Uterus (tissue), 4 donors: ENCODE data around the gene RNU6-7. TPM values are rescaled to one million over a fixed set of nuclear protein-coding genes. Genes with fewer than 3 reads are reported as not detected.

Source experiments
- DNase-seq, 2 donors: peaks; one replicate each; pipeline ENCODE4 v3.0.0-alpha.2; 2019 to 2020
- H3K27ac ChIP-seq, 2 donors: fragments of 200-600 bp; sonication (generic); 1 replicate in 1 of 2; 2 replicates in 1 of 2; pipeline ENCODE4 v1.5.1; 2016 to 2018
- H3K27me3 ChIP-seq, 2 donors: fragments of 200-600 bp; sonication (generic); one replicate each; pipeline ENCODE4 v1.5.1; 2018 to 2019; ENCODE audit warnings: control low read depth in 1 of 2
- H3K36me3 ChIP-seq, 2 donors: fragments of 200-600 bp; sonication (generic); one replicate each; pipeline ENCODE4 v1.5.1; 2019; ENCODE audit warnings: control low read depth in 1 of 2
- H3K4me1 ChIP-seq, 2 donors: fragments of 200-600 bp; sonication (generic); one replicate each; pipeline ENCODE4 v1.5.1; 2018 to 2019; ENCODE audit warnings: control low read depth in 1 of 2
- H3K4me3 ChIP-seq, 2 donors: fragments of 200-600 bp; sonication (generic); 1 replicate in 1 of 2; 2 replicates in 1 of 2; pipeline ENCODE4 v1.5.1; 2018 to 2019; ENCODE audit warnings: mild to moderate bottlenecking in 1 of 2
- H3K9me3 ChIP-seq, 2 donors: fragments of 200-600 bp; sonication (generic); one replicate each; pipeline ENCODE4 v1.5.1; 2019; ENCODE audit warnings: control low read depth in 1 of 2
- POLR2A ChIP-seq, 2 donors: fragments of 450-650 bp; IDR thresholded peaks; one replicate each; pipeline ENCODE4 v1.6.1; 2016; ENCODE audit warnings: antibody characterized with exemption in 2 of 2, mild to moderate bottlenecking in 1 of 2, moderate library complexity in 1 of 2
- intact Hi-C: fragments of 100-400 bp; cut with DNase I; formaldehyde crosslinking; loops from one replicate; pipeline ENCODE4 v1.15.1; 2023; ENCODE audit warnings: low total_unique reads
- total RNA-seq, 4 donors: library from RNA; depleted of rRNA in 3 of 4; stranded (reverse); fragments of >200 nt in 3 of 4; gene quantifications; one replicate each; pipeline versions ENCODE4 v1.1.0 to v1.2.4, GENCODE V29; 2014 to 2023
- TF ChIP-seq, protein P1 (sequence below), 4 experiments: fragments of 200-600 bp in 2 of 4; fragments of 450-650 bp in 2 of 4; sonication (generic) in 2 of 4; IDR thresholded peaks; one replicate each; pipeline ENCODE4 v1.5.1; 2016 to 2019; ENCODE audit warnings: antibody characterized with exemption in 4 of 4, mild to moderate bottlenecking in 2 of 4, moderate library complexity in 1 of 4
- donor health status: DM: yes; HTN: yes; CAD: no.

The RNU6-7 gene
- total RNA-seq, 4 donors from 2014 or later: not detected

DNA sequence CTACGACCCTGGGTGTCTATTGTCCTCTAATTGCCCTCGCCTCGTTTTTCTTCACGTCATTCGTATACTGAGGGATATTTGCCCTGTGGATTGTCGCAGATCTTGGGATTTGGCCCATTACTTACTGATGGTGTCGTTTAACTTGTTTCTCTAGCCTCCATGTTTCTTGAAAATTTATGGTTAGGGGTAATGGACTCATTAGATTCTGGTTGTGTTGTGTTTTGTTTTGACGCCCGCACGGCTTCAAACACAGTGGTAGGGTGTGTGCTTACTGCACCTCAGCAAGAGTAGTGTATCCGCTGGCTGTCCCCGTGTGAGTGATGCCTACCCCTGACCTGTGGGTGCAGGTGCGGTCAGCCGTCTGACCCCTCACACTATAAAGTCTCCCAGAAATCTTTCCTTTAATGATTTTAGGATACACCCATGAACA is 2.1 kb downstream of the RNU6-7 start:
- Histone ChIP-seq H3K9me3 (no peaks in the 10 kb centered on the region), H3K27ac (peak overlapping the region; percentile 89), H3K27me3 (no peaks in the 10 kb centered on the region), H3K4me1 (no peaks in the 10 kb centered on the region), H3K36me3 (no peaks in the 10 kb centered on the region), H3K4me3 (peak overlapping the region; percentile 59 to 85)
- intact Hi-C loops: loop anchor here (2.0 kb wide), 1 partner anchor 127 kb away; the partner anchor contains the start of gene ARHGAP5
- peak in 1 of 2 donors; percentile 20 for DNase-seq
- TF ChIP-seq POLR2A (IDR thresholded peaks at IDR 0.05): no peak
- TF ChIP-seq, protein P1, sequence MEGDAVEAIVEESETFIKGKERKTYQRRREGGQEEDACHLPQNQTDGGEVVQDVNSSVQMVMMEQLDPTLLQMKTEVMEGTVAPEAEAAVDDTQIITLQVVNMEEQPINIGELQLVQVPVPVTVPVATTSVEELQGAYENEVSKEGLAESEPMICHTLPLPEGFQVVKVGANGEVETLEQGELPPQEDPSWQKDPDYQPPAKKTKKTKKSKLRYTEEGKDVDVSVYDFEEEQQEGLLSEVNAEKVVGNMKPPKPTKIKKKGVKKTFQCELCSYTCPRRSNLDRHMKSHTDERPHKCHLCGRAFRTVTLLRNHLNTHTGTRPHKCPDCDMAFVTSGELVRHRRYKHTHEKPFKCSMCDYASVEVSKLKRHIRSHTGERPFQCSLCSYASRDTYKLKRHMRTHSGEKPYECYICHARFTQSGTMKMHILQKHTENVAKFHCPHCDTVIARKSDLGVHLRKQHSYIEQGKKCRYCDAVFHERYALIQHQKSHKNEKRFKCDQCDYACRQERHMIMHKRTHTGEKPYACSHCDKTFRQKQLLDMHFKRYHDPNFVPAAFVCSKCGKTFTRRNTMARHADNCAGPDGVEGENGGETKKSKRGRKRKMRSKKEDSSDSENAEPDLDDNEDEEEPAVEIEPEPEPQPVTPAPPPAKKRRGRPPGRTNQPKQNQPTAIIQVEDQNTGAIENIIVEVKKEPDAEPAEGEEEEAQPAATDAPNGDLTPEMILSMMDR (IDR thresholded peaks at IDR 0.05): no peak

DNA sequence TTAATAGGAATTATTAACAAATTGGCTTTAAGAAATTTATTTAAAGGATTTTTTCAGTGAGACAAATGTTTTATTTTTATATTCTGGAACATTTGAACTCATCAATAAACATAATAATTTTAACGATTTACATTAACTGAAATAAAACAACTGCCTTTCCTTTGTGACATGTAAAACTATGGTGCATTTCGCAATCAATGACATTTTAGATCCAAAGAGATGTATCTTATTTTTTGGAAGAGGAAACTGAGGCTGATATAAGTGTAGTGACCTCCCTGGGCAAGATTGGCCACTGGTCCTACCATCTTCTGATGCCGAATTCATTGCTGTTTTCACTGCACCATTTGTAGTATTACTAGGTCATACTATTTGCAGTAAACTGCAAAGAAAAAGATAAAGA is 3.7 kb downstream of the RNU6-7 start:
- Histone ChIP-seq H3K9me3 (no peaks in the 10 kb centered on the region), H3K4me3 (no peak overlapping the region), H3K4me1 (no peaks in the 10 kb centered on the region), H3K36me3 (no peaks in the 10 kb centered on the region), H3K27me3 (no peaks in the 10 kb centered on the region), H3K27ac (no peak overlapping the region)
- DNase-seq: no peak
- TF ChIP-seq, protein P1 (IDR thresholded peaks at IDR 0.05): no peak
- no peak for TF ChIP-seq POLR2A (IDR thresholded peaks at IDR 0.05)
- intact Hi-C loops: no loop called here

DNA sequence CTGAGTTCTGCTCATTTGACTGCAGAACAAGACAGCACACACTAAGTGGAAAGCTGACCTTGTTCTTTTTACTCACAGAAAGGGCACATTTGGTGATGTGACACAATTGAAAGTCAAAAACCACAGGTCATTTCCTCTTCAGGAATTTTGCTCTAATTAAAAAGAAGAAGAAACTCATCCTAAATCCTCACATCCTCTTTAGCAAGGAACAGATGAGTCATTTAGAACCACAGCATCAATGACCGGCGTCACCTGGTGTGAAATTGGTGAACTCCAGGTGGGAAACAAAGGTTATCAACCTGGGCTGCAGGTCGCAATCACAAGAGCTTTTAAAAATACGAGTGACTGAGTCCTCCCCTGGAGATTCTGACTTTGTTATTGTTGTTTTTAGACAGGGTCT is 4.1 kb downstream of the RNU6-7 start:
- Histone ChIP-seq H3K36me3 (no peaks in the 10 kb centered on the region), H3K4me3 (no peak overlapping the region), H3K4me1 (no peaks in the 10 kb centered on the region), H3K27ac (no peak overlapping the region), H3K9me3 (no peaks in the 10 kb centered on the region), H3K27me3 (no peaks in the 10 kb centered on the region)
- TF ChIP-seq, protein P1 (IDR thresholded peaks at IDR 0.05): no peak
- TF ChIP-seq POLR2A (IDR thresholded peaks at IDR 0.05): no peak
- no peak for DNase-seq
- intact Hi-C loops: no loop called here

DNA sequence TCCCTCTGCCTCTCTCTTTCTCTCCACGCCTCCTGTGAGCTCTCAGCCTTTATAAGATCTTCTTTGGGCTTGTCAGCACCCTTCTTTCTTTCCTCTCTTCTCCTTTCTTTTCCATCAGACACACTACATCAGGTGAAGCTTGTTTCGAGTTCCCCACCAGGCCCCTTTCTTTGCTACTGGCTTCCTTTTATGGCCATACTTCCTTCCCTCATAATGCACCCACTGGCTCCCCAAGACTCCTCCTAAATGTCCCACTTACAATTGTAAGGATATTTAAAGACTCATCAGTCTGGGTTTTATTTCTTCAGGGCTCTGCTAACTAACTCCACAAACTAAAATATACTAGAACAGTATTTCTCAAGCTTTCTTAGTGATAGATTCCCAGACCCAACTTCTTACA is 4.7 kb downstream of the RNU6-7 start:
- Histone ChIP-seq H3K4me3 (no peak overlapping the region), H3K36me3 (no peaks in the 10 kb centered on the region), H3K4me1 (no peaks in the 10 kb centered on the region), H3K27me3 (no peaks in the 10 kb centered on the region), H3K9me3 (no peaks in the 10 kb centered on the region), H3K27ac (no peak overlapping the region)
- no peak for DNase-seq
- intact Hi-C loops: no loop called here
- TF ChIP-seq, protein P1 (IDR thresholded peaks at IDR 0.05): no peak
- no peak for TF ChIP-seq POLR2A (IDR thresholded peaks at IDR 0.05)

DNA sequence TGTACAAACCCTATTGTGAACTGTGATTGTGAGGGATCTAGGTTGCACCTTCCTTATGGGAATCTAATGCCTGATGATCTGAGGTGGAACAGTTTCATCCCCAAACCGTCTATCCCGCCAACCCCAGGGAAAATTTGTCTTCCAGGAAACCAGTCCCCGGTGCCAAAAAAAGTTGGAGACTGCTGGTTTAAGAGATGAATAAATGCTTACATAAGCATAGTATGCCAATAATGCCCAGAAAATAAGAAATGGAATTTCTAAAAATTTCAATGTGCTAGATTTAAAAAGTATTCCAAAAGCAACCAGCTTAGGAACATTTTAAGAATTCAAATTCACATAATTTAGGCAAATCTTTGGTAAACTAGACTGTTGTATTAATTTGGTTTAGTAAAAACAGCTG is 6.6 kb downstream of the RNU6-7 start:
- Histone ChIP-seq H3K36me3 (no peaks in the 10 kb centered on the region), H3K9me3 (no peaks in the 10 kb centered on the region), H3K4me3 (no peak overlapping the region), H3K27ac (no peak overlapping the region), H3K4me1 (no peaks in the 10 kb centered on the region), H3K27me3 (no peaks in the 10 kb centered on the region)
- intact Hi-C loops: no loop called here
- TF ChIP-seq POLR2A (IDR thresholded peaks at IDR 0.05): no peak
- TF ChIP-seq, protein P1 (IDR thresholded peaks at IDR 0.05): no peak
- no peak for DNase-seq
